GM18526 (cell line): ENCODE measurements around the gene ACADVL.

ENCODE experiments used
- POLR2A ChIP-seq: IDR thresholded peaks from 3 replicates; pipeline ENCODE4 v1.6.1; 2011; ENCODE audit not compliant: insufficient read length; ENCODE audit errors: extremely low read depth

ACADVL gene

DNA sequence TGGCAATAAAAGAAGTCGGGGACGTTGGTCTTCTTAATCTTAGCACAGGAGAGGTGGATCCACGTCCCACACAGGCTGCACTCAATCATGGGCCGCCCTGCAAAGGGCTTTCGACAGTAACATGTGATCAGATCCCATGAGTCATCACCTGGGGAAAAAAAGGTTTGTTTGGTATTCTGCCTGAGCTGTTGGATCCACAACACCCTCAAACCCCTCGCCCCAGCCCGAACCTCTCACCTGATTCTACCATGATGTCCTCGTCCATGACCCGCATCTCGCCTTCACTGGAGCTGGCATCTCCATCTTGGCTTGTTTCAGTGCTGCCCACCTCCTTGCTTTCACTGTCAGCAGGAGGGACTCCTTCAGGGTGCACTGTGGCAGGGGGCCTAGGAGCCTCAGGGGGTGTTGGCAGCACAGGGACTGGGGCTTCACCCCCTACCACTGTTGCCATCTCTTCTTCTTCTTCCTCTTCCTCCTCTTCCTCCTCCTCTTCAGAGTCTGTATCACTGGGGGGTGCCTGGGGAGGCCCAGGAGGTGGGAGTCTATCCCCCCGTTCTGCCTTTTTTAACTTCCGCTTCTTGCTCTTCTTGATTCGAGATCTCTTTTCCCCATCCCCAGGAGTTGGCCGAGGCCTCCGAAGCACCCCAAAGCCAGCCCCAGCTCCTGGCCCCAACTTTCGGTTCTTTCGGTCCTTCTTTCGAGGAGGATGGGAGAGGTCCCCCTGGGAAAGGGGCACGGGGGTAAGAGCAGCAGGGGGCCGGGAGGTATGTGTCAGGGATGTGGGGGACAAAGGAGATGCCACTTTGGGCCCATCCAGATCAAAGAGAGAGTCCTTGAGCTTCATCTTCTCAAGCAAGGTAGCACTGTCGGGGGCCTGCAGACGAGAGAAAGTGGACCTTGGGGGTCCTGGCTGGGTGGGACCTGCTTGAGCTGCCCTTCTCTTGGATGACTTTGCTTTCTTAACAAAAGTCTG lies 16.2 kb downstream of the ACADVL start:
- TF ChIP-seq POLR2A, result no peak

DNA sequence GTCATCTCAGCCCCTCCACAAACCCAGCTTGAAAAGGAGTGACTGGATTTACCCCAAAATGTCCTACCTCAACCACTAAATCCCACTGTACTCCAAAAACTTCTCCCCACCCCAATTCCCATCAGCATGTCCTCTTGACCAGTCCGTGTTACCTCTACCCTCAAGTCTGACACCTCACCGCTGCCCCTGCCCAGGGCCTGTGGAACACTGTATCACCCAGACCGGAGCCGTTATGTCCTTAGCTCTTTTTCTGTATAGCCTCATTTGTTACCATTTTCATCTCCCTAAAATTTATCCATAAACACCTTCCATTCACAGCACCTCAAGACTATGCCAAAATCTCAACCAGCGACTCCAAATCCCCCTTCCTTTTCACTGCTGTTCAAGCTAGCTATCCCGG lies 17.1 kb downstream of the ACADVL start:
- no peak for TF ChIP-seq POLR2A

DNA sequence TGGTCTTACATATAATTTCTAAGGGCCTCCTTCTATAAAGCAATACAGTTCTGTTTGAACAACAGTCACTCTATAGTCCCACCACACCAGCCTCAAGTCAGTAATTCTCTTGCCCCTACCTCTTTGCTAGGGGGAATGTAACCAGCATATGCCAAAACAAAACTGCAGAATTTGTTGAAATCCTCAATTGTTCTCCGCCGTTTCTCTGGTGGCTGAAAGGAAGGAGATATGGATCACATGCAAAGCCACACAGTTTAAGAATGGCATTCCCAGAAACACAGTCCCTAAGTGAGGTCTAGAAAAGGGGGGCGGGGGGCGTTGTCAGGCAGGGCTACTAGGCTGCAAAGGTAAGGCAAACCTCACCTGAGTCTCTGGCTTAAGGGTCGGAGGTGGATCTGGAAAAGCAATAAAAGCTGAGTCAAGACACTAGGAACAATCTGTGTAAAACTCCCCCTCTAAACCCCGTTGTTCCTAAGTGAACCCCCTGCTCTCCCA lies 17.6 kb downstream of the ACADVL start:
- no peak for TF ChIP-seq POLR2A

GRCh38 chr17:7237761-7238419 lies 18.2 kb downstream of the ACADVL start:
- peak; percentile 39 for TF ChIP-seq POLR2A

- TF ChIP-seq POLR2A, result no peak
Observed at GRCh38 chr17:7238420-7239090, 18.8 kb downstream of the ACADVL start.

DNA sequence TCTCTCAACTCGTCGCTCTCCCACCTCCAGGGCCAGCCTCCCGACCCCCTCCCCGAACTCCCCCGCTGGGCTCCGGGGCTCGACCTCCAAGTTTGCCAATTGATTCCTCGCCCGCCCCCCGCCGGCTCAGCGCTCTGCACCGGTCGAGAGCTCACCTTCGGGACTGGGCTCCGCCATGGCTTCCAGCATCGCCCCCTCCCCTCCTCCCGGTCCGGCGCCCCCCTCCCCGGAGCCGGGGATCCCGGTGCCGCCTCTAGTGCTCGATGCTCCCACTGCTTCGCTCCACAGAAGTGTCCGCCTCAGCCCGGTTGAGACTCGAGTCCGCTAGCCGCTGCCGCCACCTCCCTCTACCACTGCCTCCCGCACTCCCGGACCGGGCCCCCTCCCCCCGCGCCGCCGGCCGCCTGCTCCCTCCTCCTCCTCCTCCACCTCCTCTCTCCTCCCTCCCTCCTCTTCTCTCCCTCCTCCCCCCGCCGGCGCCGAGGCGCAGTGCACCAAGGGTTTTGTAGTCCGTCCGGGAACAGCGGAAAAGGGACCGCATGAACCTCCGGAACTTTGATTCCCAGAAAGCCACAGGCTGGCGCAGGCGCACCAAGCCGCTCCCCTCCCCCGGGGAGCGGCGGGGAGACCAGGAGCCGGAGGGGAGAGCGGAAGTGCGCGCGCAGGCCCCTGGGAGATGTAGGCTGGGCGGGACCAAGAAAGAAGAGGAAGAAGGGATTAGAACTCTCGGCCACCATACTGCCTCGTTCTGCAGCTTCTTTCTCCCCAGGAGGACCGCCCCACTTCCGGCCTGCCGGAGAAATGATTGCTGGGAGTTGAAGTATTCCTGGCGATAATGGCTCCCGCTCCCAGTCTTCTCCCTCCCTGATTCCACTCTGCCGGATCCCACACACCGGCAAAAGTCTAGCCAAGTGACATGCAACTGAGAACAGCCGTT lies 19.6 kb downstream of the ACADVL start, which contains the start of gene PHF23:
Gene PHF23, minus strand, starts transcription at position 367 of the 937 bp plus-strand sequence. Its CDS starts 178 bp downstream, at position 189.
- TF ChIP-seq POLR2A, result peak; percentile 32

- TF ChIP-seq POLR2A, result no peak
Observed at GRCh38 chr17:7240375-7240774, 20.6 kb downstream of the ACADVL start.

DNA sequence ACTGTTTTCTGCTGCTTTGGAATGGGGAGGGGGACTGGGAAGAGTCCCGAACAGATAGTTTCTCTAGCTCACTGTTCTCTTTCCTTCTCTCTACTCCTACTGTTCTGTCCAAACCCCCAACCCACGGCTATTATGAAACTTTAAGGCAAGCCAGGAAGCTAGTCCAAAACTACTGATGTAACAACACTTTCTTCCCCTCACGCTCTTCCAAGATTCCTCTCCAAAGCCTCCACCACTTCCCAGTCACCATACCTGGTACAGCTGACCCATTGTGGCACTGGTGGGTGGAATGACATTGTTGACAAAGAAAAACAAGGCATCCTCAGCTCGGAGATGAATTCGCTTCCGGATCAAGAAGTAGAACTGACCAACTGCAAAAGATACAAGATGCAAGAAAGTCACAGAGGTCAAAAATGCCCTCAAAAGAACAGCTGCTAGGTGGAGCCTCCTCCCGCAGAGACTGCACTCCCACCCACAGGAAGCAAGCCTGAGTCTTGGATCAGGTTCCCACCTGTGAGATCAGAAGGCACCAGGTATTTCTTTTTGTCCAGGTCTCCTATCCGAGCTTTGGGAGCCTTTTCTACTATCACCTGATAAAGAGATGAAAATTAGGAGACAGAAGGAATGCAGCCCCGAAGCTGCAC lies 21.5 kb downstream of the ACADVL start:
- no peak for TF ChIP-seq POLR2A

GRCh38 chr17:7241783-7242716 lies 22.3 kb downstream of the ACADVL start, which contains the start of gene GABARAP:
GABARAP (minus strand) TSS chr17:7242449; CDS start chr17:7242330, 119 bp downstream.
- peak; percentile 56 for TF ChIP-seq POLR2A

DNA sequence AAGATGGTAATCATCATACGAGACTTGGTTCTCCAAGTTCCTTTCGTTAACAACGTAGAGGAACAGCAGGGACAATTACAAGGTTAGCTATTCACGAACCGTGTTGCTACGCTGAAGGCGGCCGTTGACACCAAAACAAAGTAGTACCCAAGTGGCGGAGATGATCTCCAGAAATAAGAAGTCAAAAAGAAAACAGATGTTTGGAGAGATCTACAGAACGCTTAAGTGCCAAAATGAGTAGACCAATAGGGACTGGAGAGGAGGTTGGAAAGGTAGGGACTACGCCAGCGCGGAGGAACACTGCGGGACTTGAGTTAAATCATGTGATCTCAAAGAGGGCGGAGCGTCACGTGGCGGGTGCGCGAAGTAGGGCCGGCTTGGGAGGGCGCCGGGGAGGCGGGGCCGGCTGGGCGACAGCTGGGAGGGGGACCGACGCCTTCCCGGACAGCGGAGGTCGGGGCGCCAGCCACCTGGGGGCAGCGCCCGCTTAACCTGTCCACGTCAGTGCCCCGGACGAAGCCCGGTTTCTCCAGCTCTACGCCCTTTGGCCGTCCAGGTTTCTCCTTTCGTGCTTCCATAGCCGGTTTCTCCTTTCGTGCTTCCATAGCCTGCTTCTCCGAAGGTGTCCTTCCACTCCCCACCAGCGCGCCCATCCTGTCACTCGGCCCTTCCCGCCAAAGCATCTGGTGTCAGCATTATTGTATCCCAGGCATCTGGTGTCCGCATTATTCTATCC lies 23.1 kb downstream of the ACADVL start:
- peak; percentile 45 for TF ChIP-seq POLR2A

GRCh38 chr17:7243453-7243729 lies 23.7 kb downstream of the ACADVL start:
- TF ChIP-seq POLR2A, result no peak

DNA sequence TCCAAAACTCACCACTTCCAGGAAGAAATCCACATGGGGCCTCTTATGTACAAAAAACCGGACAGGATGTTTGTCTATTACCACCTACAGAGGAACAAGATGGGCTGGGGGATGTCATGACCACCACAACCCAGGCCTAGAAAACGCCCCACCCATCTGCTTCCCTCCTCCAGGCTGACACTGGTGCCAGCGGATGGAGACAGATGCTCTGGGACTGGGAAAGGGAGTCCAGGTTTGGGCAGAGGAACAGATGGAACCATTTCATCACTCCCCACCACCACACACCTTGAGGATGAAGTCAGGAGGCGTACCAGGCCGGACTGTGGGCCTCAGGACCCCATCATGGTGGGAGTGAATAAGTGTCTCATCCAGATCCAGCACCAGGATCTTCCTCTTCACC lies 27.0 kb downstream of the ACADVL start:
- TF ChIP-seq POLR2A, result no peak
